ENCODE results near the gene NPW.

Gene NPW

GRCh38 chr16:2061023-2061422, 41.4 kb downstream of the NPW start:
- no peak overlapping the region for H3K4me3 ChIP-seq (ENCODE audit: low read depth, low read length)
- TF ChIP-seq CTCF (IDR thresholded peaks at IDR 0.05; ENCODE audit: low read depth, low read length): no peak

GRCh38 chr16:2061526-2061925, 41.9 kb downstream of the NPW start:
- H3K4me3 ChIP-seq (ENCODE audit: low read depth, low read length): no peak overlapping the region
- TF ChIP-seq CTCF (IDR thresholded peaks at IDR 0.05; ENCODE audit: low read depth, low read length): no peak

GRCh38 chr16:2062801-2063200, 43.2 kb downstream of the NPW start:
- TF ChIP-seq CTCF (IDR thresholded peaks at IDR 0.05; ENCODE audit: low read depth, low read length): no peak
- no peak overlapping the region for H3K4me3 ChIP-seq (ENCODE audit: low read depth, low read length)

GRCh38 chr16:2063861-2064260, 44.3 kb downstream of the NPW start:
- H3K4me3 ChIP-seq (ENCODE audit: low read depth, low read length): no peak overlapping the region
- no peak for TF ChIP-seq CTCF (IDR thresholded peaks at IDR 0.05; ENCODE audit: low read depth, low read length)

- H3K4me3 ChIP-seq (ENCODE audit: low read depth, low read length): no peak overlapping the region
- TF ChIP-seq CTCF (IDR thresholded peaks at IDR 0.05; ENCODE audit: low read depth, low read length): no peak
Observed at GRCh38 chr16:2064368-2064945, 44.9 kb downstream of the NPW start.

- TF ChIP-seq CTCF (IDR thresholded peaks at IDR 0.05; ENCODE audit: low read depth, low read length): no peak
- no peak overlapping the region for H3K4me3 ChIP-seq (ENCODE audit: low read depth, low read length)
Observed at GRCh38 chr16:2066139-2066538, 46.6 kb downstream of the NPW start.
